GM19395 (cell line): ENCODE results near the gene C22orf39.

ENCODE experiments used
- ATAC-seq: cut with Tn5 transposase; IDR thresholded peaks from one replicate; pipeline ENCODE4 v1.9.1; 2021; ENCODE audit warnings: mild to moderate bottlenecking, moderate library complexity; ENCODE audit not compliant: unreplicated experiment

Gene C22orf39

DNA sequence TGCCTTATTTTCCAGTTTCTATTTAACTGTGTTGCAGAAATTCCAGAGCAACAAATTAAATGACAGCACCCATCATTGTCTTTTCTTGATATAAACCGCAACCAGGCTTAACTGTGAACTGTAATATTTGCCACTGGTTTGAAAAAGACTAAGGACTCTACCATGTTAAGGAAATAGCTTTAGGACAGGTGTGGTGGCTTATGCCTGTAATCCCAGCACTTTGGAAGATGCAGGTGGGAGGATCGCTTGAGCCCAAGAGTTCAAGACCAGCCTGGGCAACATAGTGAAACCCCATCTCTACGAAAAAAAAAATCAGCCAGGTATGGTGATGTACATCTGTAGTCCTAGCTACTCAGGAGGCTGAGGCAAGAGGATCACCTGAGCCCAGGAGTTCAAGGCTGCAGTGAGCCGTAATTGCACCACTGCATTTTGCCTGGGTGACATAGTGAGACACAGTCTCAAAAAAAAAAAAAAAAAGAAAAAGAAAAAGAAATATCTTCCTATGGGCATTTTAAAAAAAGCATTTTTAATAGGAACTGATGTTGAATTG, 44.8 kb downstream of the C22orf39 start:
- ATAC-seq: no peak

DNA sequence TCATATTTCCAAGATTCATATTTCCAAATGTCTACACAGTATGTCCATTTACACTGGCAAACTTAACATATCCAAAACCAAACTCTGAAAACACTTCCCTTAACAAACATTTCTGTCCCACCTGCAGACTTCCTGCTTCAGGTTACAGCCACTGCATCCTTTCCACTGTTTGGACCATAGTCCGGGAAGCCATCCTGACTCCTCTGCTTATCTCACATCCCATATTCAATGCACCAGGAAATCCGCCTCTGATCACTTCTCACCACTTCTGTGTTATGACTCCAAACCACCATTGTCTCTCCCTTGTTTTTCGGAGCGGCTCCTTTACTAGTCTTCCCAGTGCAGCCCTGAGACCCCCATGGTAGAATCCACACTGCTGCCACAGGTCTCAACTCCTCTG, 46.0 kb downstream of the C22orf39 start:
- no peak for ATAC-seq

DNA sequence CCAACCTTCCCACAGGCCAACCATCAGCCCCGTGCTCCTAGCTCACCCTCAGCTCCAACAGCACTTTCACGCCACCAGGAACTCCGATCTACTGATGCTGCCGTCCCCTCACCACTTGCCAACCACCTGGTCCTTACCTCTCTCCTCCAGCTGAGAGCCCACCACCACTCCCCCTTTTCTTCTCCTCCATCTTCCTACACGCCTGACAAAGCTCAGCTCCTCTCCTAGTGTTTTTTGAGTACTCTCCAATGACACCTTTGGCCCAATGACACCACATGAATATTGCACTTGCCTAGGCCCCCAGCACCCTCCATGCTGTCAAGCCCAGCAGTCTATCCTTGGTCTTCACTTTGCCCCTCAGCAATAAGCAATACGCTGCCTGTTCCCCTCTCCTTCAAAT, 46.6 kb downstream of the C22orf39 start:
- no peak for ATAC-seq

DNA sequence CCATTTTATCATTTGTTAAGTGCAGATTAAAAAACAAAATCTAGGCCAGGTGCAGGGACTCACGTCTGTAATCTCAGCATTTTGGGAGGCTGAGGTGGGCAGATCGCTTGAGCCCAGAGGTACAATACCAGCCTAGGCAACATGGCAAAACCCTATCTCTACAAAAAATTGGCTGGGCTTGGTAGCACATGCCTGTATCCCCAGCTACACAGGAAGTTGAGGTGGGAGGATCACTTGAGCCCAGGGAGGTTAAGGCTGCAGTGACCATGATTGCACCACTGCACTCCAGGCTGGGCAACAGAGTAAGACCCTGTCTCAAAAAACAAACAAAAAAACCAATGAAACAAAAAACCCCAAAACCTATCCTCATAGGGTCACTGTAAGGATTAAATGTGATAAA, 48.9 kb downstream of the C22orf39 start:
- ATAC-seq: no peak

DNA sequence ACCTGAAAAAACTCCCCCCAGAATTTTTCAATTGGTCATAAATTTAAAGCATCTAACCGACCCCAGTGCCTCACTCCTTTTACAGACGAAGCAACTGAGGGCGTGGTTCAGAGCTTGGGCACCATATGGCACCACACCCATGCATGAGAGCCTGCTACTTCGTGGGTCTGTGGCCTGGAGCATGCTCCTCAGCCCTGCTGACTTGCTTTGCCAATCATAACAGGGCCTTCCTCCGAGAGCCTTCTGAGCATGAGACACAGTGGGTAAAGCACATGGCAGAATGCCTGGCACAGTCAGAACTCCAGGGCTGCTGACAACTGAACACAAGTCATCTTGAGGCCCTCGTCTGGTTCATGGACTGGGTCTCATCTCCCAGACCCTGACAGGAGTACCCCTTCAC, 49.3 kb downstream of the C22orf39 start:
- ATAC-seq: no peak

DNA sequence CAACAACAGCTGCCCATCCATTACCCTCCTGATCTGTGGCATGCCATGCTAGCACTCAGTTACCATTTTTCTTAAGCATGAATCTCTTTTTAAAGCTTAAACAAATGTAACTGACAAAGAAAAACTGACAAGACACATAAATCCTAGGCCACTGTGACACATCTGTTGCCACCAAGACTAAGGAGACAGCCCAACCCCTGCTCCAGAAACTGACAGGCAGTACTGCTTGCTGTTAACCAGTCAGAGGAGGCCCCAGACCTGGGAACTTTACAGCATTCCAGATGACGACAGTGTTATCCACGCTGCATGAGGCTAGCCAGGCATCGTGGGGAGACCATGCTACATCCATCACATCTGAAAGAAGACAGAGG, 49.8 kb downstream of the C22orf39 start:
- ATAC-seq: no peak

DNA sequence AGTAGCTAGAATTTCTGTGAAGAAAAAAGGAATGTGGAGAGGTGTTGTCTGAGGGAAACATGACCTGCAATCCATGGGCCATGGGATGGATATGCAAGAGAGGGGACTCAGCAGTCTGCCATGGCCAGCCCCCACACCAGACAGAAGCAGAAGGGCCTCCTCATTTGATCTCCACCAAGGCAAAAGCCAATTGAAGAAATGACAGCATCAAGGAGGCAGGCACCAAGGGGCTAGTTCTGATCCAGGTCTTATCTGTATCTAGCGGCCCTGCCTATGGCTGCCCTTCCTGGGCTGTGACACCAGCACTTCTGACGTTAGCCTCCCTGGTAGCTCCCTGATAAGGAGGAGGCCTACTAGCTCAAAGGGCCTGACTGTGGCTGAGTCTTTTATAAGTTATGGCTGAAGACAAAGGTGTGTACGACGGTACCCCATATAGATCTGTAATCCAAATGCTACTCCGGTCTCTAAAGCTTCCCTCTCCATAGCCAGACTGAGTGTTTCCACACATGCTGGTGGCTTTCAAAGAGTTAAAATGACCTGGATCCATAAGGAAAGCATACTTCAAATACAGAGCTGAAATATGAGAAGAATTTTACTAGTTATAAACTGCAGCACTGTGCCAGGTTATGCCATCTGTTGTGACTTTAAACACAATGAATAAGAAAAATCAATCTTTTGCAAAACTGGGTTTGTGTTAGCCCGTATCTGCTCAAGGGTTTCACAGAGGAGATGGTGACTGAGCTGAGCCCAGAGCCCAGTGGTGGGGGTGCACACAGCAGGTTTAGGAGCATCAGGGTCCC, 50.4 kb downstream of the C22orf39 start:
- ATAC-seq: no peak

DNA sequence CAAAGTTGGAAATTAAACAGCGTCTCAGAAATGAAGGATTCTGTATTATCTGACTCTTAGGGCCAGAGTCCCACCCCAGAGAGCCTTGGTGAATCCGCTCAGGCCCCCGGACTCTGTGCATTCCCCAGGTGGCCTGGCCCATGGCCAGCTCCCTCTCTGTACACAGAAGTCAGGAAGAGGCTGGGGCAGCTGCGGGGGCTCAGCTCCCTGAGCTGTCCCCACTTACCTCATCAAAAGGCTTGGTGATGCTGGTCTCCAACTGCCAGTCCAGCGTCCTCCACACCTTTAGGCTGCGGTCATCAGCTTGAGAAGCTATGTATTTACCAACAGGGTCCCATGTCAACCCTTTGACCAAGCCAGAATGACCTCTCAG, 51.0 kb downstream of the C22orf39 start:
- ATAC-seq: no peak

DNA sequence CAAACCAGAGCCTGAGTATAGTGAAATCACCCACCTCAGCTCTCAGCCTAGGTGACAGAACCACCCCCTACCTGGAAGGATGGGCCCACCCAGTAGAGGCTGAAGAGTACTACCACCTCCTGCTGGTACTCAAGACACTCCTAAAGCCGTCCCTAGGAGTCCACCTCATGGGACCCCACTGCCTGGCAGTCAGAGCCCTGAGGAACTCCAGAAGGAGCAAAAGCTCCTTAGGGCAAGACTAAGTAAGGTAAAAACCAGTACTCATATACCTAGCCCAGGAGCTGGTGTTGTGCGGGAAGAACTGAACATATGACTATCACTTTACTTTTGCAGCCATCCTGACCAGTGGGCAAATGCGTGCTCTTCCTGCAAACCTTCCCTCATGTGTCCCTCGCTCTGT, 52.2 kb downstream of the C22orf39 start:
- ATAC-seq: no peak

DNA sequence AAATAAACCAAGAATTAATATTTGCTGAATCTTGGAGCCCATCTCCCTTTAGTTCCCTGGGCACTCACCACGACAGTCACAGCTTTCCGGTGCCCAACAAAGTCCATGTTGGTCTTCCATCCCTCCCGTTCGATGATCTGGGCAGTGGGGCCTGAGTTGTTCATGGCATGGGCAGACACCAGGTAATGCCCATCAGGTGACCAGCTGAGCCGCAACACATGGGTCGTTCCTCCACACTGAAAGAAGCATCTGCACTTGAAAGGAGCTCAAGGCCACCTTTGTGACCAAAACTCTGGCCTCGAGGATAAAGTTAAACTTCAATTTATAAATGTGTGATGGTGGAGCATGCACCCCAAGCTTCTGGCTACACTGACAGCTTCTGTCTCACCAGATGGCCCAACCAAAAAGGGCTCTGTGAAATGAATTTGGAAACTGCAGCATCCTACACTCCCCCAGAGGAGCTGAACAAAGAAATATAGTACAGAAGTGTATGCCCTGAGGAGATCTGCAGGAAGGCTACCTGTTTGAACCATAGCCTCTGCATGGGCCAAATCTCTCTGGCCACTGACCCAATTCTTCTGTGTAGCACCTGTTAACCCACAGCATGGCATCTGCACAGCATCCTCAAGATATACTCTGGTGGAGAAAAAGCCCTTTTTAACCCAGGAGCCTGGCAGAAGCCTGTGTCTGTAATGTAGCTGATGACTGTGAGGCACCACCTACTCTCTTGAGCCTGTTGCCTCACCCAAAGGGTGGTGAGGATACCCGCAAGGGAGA, 53.0 kb downstream of the C22orf39 start:
- no peak for ATAC-seq

DNA sequence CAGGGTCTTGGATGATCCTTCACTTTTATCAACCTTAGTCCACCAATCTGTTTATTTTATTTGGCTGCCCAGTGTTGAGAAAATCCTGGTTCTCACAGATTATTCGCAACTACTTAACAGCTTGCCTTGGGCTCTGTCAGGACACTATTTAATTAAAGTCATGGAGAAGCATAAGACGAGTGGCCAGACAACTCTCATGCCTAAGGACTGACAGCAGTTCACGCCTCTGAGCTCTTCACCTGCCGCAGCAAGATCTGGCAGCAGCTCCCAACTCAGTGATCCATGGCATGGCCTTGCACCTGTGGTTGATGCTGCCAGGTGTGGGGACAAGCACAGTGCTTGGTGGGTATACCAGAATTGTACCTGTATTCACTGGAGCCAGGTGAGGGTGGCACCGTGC, 53.8 kb downstream of the C22orf39 start:
- no peak for ATAC-seq
